GM19455 (cell line): ENCODE results near the gene DYNC1H1.
A peak's percentile ranks its signal among the peaks of the same experiment; 100 is the strongest.

Source experiments
- ATAC-seq: cut with Tn5 transposase; IDR thresholded peaks from one replicate; pipeline ENCODE4 v1.9.1; 2021; ENCODE audit not compliant: unreplicated experiment

DYNC1H1 gene

DNA sequence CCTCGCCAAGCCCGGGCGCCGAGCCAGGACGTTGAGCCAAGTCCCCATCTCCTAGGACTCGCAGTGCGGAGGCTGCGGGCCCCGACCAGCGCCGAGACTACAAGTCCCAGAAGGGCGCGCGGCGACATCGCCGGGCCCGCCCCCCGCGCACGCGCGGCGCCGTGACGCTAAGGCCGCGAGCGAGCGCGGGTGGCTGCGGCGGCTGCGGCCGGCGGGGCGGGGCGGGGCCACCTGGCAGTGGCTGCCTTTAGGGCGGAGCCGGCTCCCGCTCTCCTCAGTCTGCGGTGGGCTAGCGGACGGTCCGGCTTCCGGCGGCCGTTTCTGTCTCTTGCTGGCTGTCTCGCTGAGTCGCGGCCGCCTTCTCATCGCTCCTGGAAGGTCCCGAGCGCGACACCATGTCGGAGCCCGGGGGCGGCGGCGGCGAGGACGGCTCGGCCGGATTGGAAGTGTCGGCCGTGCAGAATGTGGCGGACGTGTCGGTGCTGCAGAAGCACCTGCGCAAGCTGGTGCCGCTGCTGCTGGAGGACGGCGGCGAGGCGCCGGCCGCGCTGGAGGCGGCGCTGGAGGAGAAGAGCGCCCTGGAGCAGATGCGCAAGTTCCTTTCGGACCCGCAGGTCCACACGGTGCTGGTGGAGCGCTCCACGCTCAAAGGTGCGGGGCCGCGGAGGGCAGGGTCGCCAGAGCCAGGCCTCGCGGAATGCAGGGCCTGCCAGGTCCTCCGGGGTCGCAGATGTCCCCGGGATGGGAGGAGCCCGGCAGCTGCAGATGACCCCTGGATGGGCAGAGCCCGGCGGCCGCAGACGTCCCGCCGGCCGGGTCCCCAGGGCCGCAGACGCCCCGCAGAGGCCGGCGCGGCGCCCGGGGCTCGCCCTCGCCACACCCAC lies at the start of gene DYNC1H1:
DYNC1H1 (plus strand) TSS at position 277 of the 884 bp plus-strand sequence; CDS start at position 396, 119 bp downstream.
- ATAC-seq, result peak; percentile 71

DNA sequence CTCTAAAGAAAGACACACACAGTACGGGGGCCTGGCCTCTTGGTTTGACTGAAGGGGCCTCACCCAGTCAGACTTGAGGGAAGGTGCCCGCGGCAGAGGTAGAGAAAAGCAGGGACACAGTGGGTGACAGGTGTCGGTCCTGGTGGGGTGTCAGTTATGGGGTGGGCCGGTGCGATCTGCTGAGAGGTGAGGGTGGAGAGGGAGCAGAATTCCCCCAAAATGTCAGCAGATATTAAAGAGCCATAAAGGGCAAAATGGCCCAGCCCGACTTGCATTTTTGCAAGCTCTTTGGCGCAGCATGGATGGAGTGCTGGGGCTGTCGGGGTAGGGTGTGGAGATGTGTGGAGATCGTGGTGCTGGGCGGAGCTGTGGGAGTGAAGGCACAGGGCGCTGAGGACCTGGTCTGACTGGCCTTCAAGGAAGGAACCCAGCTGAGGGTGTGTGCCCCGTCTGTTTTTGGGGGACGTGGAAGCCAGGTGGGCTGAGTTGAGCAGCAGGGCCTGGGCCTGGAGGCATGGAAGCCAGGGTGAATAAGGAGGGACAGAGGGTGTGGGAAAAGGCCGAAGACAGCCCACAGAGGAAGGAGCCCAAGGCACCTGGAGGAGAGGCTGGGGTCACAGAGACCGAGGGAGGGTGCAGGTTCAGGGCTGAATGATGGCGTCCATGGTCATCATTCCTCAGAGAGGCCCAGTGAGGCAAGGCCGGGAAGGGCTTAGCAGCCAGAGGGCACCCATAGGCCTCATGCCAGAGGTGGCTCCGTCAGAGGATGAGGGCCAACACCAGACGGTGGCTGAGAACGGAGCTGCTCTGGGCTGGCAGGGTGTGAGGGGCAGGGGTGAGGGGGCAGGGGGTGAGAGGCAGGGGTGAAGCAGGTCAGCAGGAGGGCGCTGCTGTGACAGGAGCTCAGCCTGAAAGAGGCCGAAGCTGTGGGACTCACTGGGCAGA lies 48.2 kb upstream of the DYNC1H1 start:
- no peak for ATAC-seq

- ATAC-seq, result no peak
Observed at GRCh38 chr14:101916816-101917412, 47.5 kb upstream of the DYNC1H1 start.

DNA sequence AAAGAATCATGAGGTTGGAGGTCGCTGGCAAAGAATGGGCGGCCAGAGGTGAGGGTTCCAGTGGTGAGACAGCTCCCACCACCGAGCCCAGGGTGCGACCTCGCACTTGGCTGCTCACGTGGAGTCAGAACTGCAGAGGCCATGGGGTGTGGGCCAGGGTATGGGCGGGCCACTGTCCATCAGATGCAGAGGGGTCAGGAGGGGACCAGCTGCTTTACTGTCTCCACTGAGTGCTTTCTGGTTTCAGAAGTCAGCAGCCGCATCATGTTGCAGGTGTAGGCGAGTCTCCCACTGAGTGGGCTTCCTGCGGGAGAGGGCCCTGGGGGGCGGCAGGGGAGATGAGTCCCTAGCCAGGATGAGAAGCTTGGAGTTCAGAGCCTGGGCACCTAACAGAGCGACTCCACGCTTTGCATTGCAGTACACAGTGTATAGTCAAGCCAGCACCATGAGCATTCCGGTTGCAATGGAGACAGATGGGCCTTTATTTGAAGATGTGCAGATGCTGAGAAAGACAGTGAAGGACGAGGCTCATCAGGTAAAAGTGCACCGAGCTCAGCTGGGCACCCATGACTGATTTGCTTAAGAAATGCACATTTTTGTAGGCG lies 46.9 kb upstream of the DYNC1H1 start:
- ATAC-seq, result no peak

DNA sequence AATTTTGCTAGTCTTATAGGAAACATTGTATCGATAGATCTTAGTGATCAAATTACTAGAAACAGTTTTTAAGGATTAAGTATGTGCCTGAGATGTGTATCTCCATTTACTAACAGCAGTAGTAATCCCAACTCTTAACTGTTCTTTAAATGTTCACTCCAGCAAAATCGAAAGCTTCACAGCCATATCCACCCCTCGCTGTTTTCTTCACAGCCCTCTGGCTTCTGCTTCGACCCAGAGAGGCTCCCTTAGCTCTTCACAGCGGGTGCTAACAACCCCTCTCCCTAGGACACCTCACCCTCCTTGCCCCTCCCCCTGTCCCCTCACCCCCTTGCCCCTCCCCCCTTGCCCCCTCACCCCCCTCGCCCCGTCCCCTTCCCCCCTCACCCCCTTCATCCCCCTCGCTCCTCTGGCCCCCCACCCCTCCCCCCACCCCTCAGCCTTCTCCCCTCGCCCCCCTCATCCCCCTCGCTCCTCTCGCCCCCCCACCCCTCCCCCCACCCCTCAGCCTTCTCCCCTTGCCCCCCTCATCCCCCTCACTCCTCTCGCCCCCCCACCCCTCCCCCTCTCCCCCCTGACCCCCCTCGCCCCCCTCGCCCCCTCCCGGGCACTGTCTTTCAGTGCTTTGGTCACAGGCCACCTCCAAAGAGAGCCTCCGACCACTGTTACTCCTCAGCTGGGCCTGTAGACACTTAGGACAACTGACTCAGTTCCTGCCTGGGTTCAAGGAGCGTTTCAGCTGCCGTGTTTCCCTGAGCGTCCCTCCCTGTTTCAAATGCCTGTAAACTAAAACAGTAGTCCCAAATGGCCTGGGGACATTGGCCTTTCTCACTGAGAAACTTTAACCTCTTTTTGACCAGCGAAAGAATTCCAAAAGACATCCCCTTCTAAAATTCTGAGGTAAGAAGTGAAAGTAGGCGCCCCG lies 46.0 kb upstream of the DYNC1H1 start:
- no peak for ATAC-seq

DNA sequence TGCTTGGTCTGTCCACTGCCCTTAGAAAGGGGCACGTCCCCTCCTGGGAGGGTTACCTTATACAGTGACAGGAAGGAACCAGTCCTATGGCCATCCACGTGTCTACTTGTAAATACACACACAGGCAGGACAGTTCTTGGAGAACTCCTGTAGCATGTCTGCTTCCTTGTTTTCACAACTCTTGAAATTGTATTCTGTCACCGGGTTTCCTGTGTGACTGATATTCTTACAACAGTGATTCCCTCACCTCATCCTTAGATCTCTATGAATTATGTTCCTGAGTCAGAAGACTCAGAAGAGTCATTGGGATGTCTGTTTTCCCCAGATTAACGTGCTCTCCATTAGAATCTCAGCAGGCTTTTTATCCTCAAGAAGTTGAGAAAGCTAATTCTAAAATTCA lies 44.1 kb upstream of the DYNC1H1 start:
- ATAC-seq, result no peak

- ATAC-seq, result no peak
Observed at GRCh38 chr14:101922866-101923265, 41.5 kb upstream of the DYNC1H1 start.

DNA sequence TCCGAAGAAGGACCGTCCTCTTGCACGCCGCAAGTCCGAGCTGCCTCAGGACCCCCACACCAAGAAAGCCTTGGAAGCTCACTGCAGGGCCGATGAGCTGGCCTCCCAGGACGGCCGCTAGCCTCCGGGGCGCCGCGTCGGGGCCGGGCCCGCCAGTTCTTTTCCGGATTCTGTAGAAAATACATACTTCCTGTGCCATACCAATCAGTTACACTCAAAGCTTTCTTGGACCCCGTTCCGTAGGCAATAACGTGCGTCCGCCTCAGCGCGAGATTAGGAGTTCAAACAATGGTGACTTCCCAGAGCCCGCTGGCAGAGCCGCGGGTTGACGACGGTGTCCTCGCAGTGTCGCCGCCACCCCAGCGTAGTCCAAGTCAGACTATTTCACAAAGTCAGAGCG lies 39.2 kb upstream of the DYNC1H1 start:
- ATAC-seq, result no peak

DNA sequence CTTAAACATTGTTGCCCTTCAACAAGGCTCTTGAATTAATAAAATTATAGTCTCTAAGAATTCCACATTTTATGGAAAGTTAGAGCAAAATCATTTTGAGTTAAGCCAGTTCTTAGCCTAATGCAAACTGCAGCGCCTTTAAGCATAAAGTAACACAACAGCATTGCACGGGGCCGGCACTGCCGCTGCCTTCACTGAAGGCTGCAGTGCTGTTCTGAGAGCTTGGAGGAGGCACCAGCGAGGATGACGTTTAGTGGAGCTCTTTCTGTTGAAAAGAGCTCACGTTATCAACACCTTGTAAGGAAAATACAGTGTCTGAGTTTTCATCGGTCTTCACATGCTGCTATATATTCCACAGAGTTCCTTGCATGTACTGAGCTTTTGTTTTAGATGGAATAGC lies 38.3 kb upstream of the DYNC1H1 start:
- ATAC-seq, result no peak

DNA sequence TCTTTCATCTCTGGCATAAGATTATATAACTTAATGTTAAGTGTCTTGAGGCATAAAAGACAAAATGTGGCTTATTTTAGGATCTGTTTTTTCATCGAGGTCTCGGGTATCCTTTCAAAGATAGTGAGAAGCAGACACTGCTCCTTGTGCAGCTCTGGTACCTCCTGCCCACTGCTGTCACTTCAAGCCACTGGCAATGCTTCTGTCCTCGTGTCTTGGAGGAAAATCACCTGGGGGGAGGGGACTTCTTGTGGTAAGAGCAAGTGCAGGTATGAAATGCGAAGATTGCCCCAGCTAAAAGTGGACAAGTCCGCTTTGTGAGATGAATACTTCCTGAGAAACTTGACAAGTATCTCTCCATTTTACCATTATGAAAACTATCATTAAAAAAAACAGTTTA lies 37.8 kb upstream of the DYNC1H1 start:
- ATAC-seq, result no peak

- no peak for ATAC-seq
Observed at GRCh38 chr14:101927859-101928258, 36.5 kb upstream of the DYNC1H1 start.

- no peak for ATAC-seq
Observed at GRCh38 chr14:101928415-101928841, 35.9 kb upstream of the DYNC1H1 start.

- no peak for ATAC-seq
Observed at GRCh38 chr14:101929096-101929495, 35.3 kb upstream of the DYNC1H1 start.

GRCh38 chr14:101929946-101930345 lies 34.4 kb upstream of the DYNC1H1 start:
- ATAC-seq, result no peak

GRCh38 chr14:101932673-101933072 lies 31.7 kb upstream of the DYNC1H1 start:
- no peak for ATAC-seq

DNA sequence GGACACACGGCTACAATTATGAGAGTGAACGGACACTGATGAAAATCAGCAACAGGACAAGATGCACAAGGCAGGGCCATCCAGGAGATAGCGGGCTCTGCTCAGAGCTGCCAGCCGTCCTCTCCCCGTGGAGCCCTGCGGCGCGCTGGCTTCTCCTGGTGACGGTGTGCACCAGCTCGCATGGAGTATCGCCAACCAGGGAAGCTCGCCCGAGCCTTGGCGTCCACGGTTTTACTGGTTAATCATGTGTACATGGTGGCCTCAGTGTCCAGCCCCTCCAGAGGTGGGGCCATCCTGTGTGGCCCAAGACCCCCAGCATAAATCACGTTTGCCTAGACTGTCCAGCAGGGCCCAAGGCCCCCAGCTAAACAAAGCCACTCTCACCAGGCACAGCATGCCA lies 31.2 kb upstream of the DYNC1H1 start:
- ATAC-seq, result no peak

DNA sequence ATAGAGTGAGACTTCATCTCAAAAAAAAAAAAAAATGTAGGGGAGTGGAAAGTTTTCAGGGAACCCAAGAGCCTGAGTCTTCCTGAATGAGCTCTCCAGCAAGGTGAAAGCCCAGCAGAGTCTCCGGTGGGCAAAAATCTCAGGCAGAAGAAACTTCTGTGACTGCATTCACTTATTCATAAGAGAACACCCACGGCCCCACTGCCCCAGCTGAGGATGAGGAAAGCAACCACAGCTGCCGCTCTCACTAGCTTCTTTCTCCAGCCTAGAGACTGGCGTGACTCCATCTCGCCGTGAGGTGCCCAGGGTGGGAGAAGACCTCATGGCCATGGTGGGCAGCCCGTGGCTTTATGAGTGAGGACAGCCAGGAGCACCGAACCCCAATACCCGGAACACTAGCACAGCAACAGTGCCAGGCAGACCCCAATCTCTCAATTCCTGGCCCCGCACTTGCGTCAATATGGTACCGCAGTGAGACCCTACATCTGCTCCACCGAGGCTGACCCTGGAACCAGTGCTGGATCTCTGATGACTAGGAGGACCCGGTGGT lies 29.7 kb upstream of the DYNC1H1 start:
- ATAC-seq, result no peak

GRCh38 chr14:101937926-101938767 lies 26.2 kb upstream of the DYNC1H1 start:
- no peak for ATAC-seq
